Fibroblast of skin of left biceps (primary cell): ENCODE results near the gene SPRR3.

Experiments used
- DNase-seq, 2 experiments: peaks; one replicate each; pipeline ENCODE4 v3.0.0-alpha.2; 2013; ENCODE audit warnings: low read depth in 2 of 2

Gene SPRR3

GRCh38 chr1:153049211-153049610 lies 47.7 kb downstream of the SPRR3 start:
- DNase-seq, result no peak
